H9 (cell line): Measurements from ENCODE around the gene TUBA4A. TPM values are rescaled to one million over a fixed set of nuclear protein-coding genes. Genes with fewer than 3 reads are reported as not detected.

Experiments
- DNase-seq: peaks from one replicate; pipeline ENCODE4 v3.0.0-alpha.2; 2017
- H2AFZ ChIP-seq: one replicate; pipeline ENCODE4 v1.6.1; 2013; ENCODE audit warnings: mild to moderate bottlenecking, low read length, control low read depth, moderate library complexity
- H2AK5ac ChIP-seq: 2 replicates; pipeline ENCODE4 v1.6.1; 2013; ENCODE audit warnings: low read length, control low read depth, mixed read lengths; ENCODE audit not compliant: insufficient read length
- H2BK120ac ChIP-seq: one replicate; pipeline ENCODE4 v1.6.1; 2013; ENCODE audit warnings: low read depth, mild to moderate bottlenecking, low read length, control low read depth, inconsistent platforms; ENCODE audit not compliant: poor library complexity, severe bottlenecking
- H2BK12ac ChIP-seq: 2 replicates; pipeline ENCODE4 v1.6.1; 2013; ENCODE audit warnings: low read length, control low read depth, mixed read lengths, low read depth; ENCODE audit not compliant: insufficient read length
- H2BK15ac ChIP-seq: 2 replicates; pipeline ENCODE4 v1.6.1; 2013; ENCODE audit warnings: low read depth, low read length, control low read depth
- H2BK20ac ChIP-seq: one replicate; pipeline ENCODE4 v1.6.1; 2013; ENCODE audit warnings: low read depth, mild to moderate bottlenecking, low read length, control low read depth, inconsistent platforms; ENCODE audit not compliant: poor library complexity, severe bottlenecking
- H2BK5ac ChIP-seq: 2 replicates; pipeline ENCODE4 v1.6.1; 2013; ENCODE audit warnings: low read length, control low read depth, mixed read lengths; ENCODE audit not compliant: insufficient read length
- H3K14ac ChIP-seq: 2 replicates; pipeline ENCODE4 v1.6.1; 2013; ENCODE audit warnings: low read length, control low read depth; ENCODE audit not compliant: insufficient read depth
- H3K18ac ChIP-seq: 2 replicates; pipeline ENCODE4 v1.6.1; 2013; ENCODE audit warnings: low read depth, mild to moderate bottlenecking, mixed read lengths, low read length, control low read depth; ENCODE audit not compliant: insufficient read length
- H3K23ac ChIP-seq: 2 replicates; pipeline ENCODE4 v1.6.1; 2013; ENCODE audit warnings: low read length, control low read depth, mixed read lengths, low read depth; ENCODE audit not compliant: insufficient read length
- H3K23me2 ChIP-seq: 2 replicates; pipeline ENCODE4 v1.6.1; 2013; ENCODE audit warnings: low read depth, mild to moderate bottlenecking, mixed read lengths, low read length, control low read depth; ENCODE audit not compliant: insufficient read length, poor library complexity, severe bottlenecking
- H3K27ac ChIP-seq: 2 replicates; pipeline ENCODE4 v1.5.1; 2013; ENCODE audit warnings: low read length, control low read depth, mixed read lengths, low read depth; ENCODE audit not compliant: insufficient read length
- H3K27me3 ChIP-seq: 2 replicates; pipeline ENCODE4 v1.6.1; 2013; ENCODE audit warnings: low read length, control low read depth, inconsistent platforms; ENCODE audit not compliant: insufficient read depth
- H3K4ac ChIP-seq: 2 replicates; pipeline ENCODE4 v1.6.1; 2013; ENCODE audit warnings: low read depth, mild to moderate bottlenecking, control low read depth, inconsistent platforms, low read length, moderate library complexity
- H3K4me1 ChIP-seq: 2 replicates; pipeline ENCODE4 v1.6.1; 2013; ENCODE audit warnings: low read length, control low read depth, inconsistent platforms; ENCODE audit not compliant: insufficient read depth
- H3K4me2 ChIP-seq: 2 replicates; pipeline ENCODE4 v1.6.1; 2013; ENCODE audit warnings: low read length, control low read depth, mixed read lengths; ENCODE audit not compliant: insufficient read length, insufficient read depth
- H3K56ac ChIP-seq: 2 replicates; pipeline ENCODE4 v1.6.1; 2013; ENCODE audit warnings: low read depth, mild to moderate bottlenecking, mixed read lengths, low read length, control low read depth; ENCODE audit not compliant: insufficient read length
- H3K79me1 ChIP-seq: 2 replicates; pipeline ENCODE4 v1.6.1; 2013; ENCODE audit warnings: low read depth, mild to moderate bottlenecking, moderate library complexity, low read length, control low read depth, inconsistent platforms; ENCODE audit not compliant: insufficient read depth, poor library complexity, severe bottlenecking
- H3K79me2 ChIP-seq: 2 replicates; pipeline ENCODE4 v1.6.1; 2013; ENCODE audit warnings: low read length, control low read depth, inconsistent platforms; ENCODE audit not compliant: insufficient read depth
- H3K9ac ChIP-seq: 2 replicates; pipeline ENCODE4 v1.6.1; 2013; ENCODE audit warnings: low read length, control low read depth, mixed read lengths; ENCODE audit not compliant: insufficient read length; ENCODE audit errors: extremely low read depth
- H3K9me3 ChIP-seq: one replicate; pipeline ENCODE4 v1.6.1; 2013; ENCODE audit warnings: low read depth, low read length, inconsistent platforms; ENCODE audit not compliant: control insufficient read depth
- H3T11ph ChIP-seq: one replicate; pipeline ENCODE4 v1.6.1; 2013; ENCODE audit warnings: mild to moderate bottlenecking, low read length, control low read depth, inconsistent platforms
- H4K20me1 ChIP-seq: one replicate; pipeline ENCODE4 v1.6.1; 2013; ENCODE audit not compliant: control insufficient read depth, insufficient read length, insufficient read depth
- H4K5ac ChIP-seq: 2 replicates; pipeline ENCODE4 v1.6.1; 2013; ENCODE audit warnings: low read depth, mild to moderate bottlenecking, mixed read lengths, low read length, control low read depth; ENCODE audit not compliant: insufficient read length
- H4K8ac ChIP-seq: replicated peaks from 2 replicates; pipeline ENCODE4 v1.6.1; 2013; ENCODE audit warnings: low read length, control low read depth, mixed read lengths, low read depth; ENCODE audit not compliant: insufficient read length
- H4K91ac ChIP-seq: 2 replicates; pipeline ENCODE4 v1.6.1; 2013; ENCODE audit warnings: low read depth, mild to moderate bottlenecking, moderate library complexity, mixed read lengths, low read length, control low read depth; ENCODE audit not compliant: insufficient read length
- H3K27ac Mint-ChIP-seq, 3 experiments: 2 replicates in 2 of 3; 3 replicates in 1 of 3; pipeline ENCODE4 v1.8.0; 2020 to 2021; ENCODE audit warnings: mixed read lengths in 3 of 3, mild to moderate bottlenecking in 1 of 3, moderate library complexity in 1 of 3
- H3K27me3 Mint-ChIP-seq: 2 replicates; pipeline ENCODE4 v1.8.0; 2021; ENCODE audit warnings: low read depth, mild to moderate bottlenecking, moderate library complexity, mixed read lengths
- H3K36me3 Mint-ChIP-seq, 3 experiments: 2 replicates in 2 of 3; 3 replicates in 1 of 3; pipeline ENCODE4 v1.8.0; 2020 to 2021; ENCODE audit warnings: low read depth in 3 of 3, mixed read lengths in 3 of 3; ENCODE audit not compliant: insufficient read depth in 1 of 3
- H3K4me1 Mint-ChIP-seq, 2 experiments: 2 replicates each; pipeline ENCODE4 v1.8.0; 2020; ENCODE audit warnings: mixed read lengths in 2 of 2
- H3K4me3 Mint-ChIP-seq, 2 experiments: 2 replicates in 1 of 2; 3 replicates in 1 of 2; pipeline ENCODE4 v1.8.0; 2020 to 2021; ENCODE audit warnings: mild to moderate bottlenecking in 2 of 2, mixed read lengths in 2 of 2, moderate library complexity in 1 of 2
- H3K9me3 Mint-ChIP-seq, 2 experiments: 2 replicates in 1 of 2; 3 replicates in 1 of 2; pipeline ENCODE4 v1.8.0; 2020; ENCODE audit warnings: mild to moderate bottlenecking in 2 of 2, mixed read lengths in 2 of 2, moderate library complexity in 1 of 2
- CTCF ChIP-seq: fragments of 200-600 bp; sonication (generic); conservative IDR thresholded peaks from 3 replicates; pipeline ENCODE4 v1.8.0; 2021; ENCODE audit warnings: antibody characterized with exemption, mild to moderate bottlenecking
- WGBS: extraction: QIAGEN DNeasy Blood & Tissue Kit; methylation state at CpG from one replicate; pipeline ENCODE4 v1.1.7; 2013; ENCODE audit warnings: missing lambda C conversion rate, low lambda C conversion rate, mixed read lengths; ENCODE audit not compliant: insufficient read length; ENCODE audit errors: extremely low coverage; 5-methylcytosine and 5-hydroxymethylcytosine counted together
- total RNA-seq: library from RNA; stranded (reverse); gene quantifications from 2 replicates; pipeline ENCODE4 v1.2.1, GENCODE V29; 2021

The TUBA4A gene
- total RNA-seq, 1 experiment from 2014 or later: 25.5 TPM

GRCh38 chr2:219218732-219219701 is 34.7 kb downstream of the TUBA4A start, which contains the start of gene ABCB6:
Gene ABCB6, minus strand, starts transcription at chr2:219218958. Its CDS starts 285 bp downstream, at chr2:219218673.
- Histone ChIP-seq H3K79me2 (no peaks in the 10 kb centered on the region), H3K4me2 (peak within 1 kb of the TSS; percentile 75), H3K56ac (no peak within 1 kb of the TSS), H2BK12ac (no peak within 1 kb of the TSS), H3K27ac (no peak within 1 kb of the TSS), H3K14ac (peak within 1 kb of the TSS; percentile 87), H2BK15ac (no peak within 1 kb of the TSS), H4K5ac (no peak within 1 kb of the TSS), H3K18ac (peak within 1 kb of the TSS; percentile 95), H3K9me3 (no peaks in the 10 kb centered on the region), H3K23ac (no peak within 1 kb of the TSS), H3T11ph (no peak within 1 kb of the TSS), H4K91ac (no peak within 1 kb of the TSS), H3K4me1 (no peaks in the 10 kb centered on the region), H3K79me1 (no peaks in the 10 kb centered on the region), H3K23me2 (peaks cover 7% of the 10 kb centered on the region), H4K8ac (no peak within 1 kb of the TSS), H3K9ac (peak within 1 kb of the TSS; percentile 72), H4K20me1 (no peaks in the 10 kb centered on the region), H3K27me3 (no peaks in the 10 kb centered on the region), H2AFZ (no peak within 1 kb of the TSS), H2BK120ac (peak within 1 kb of the TSS; percentile 6), H2BK20ac (no peak within 1 kb of the TSS), H3K4ac (no peak within 1 kb of the TSS), H2BK5ac (no peak within 1 kb of the TSS), H2AK5ac (no peak within 1 kb of the TSS)
- Mint-ChIP-seq H3K9me3 (no peaks in the 10 kb centered on the region), H3K27ac (peak within 1 kb of the TSS; percentile 66 to 97 (median 79); a peak in 5 of 7 replicates), H3K36me3 (peaks cover 29 to 59% (median 57%) of the 10 kb centered on the region in 3 experiments), H3K4me3 (peak within 1 kb of the TSS; percentile 85 to 91), H3K27me3 (peaks cover 3% of the 10 kb centered on the region; the same call in 1 of the 2 replicates), H3K4me1 (peaks cover 19 to 23% of the 10 kb centered on the region in 2 experiments)
- DNase-seq: peak; percentile 94
- TF ChIP-seq CTCF: no peak
- WGBS: no CpG with 5 or more reads among the region's 71 CpGs
